ENCODE measurements around the gene COX6A2.

COX6A2 gene

DNA sequence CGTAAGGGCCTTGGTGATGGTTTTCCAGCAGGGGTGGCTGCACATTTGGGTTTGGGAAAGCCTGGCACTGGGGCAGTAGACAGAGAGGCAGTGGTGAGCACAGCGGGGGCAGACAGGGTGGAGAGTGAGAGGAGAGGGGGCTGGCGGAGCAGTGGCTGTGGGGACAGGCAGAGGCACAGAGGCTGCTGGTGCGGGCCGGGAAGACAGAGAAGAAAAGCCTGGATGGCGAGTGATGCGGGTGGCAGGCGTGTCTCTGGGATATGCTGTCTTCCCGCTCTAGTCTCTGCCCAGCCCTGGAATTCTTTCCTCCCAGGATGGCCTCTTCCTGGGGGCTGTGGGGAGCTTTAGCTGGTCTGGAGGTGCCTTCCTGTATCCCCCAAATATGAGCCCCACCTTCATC is 18.1 kb downstream of the COX6A2 start:
- DNase-seq (ENCODE audit: low read depth): no peak

DNA sequence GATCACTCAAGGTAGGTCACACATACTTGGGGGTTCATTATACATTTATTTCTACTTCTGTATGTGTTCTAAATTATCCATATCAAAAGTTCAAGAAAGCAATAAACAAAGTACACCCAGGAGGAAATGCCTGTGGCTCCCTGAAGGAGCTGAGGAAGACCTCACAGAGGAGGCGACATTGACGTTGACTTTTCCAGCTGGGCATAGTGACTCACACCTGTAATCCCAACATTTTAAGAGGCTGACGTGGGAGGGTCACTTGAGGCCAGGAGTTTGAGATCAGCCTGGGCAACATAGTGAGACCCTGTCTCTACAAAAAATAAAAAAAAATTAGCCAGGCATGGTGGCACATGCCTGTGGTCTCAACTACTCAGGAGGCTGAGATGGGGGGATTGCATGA is 18.7 kb downstream of the COX6A2 start:
- DNase-seq (ENCODE audit: low read depth): no peak

DNA sequence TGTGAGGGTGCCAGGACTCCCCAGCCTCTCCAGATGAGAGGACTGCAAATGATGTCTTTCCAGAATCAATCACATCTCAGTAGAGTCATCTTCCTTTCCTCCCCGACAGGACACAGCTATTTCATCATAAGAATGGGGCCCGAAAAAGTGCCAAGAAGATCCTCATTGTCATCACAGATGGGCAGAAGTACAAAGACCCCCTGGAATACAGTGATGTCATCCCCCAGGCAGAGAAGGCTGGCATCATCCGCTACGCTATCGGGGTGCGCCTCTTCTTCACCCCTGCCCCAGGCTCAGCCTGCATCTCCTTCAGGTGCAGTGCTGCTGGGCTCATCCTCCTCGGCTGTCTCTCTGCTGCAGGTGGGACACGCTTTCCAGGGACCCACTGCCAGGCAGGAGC is 20.8 kb downstream of the COX6A2 start:
- no peak for DNase-seq (ENCODE audit: low read depth)

DNA sequence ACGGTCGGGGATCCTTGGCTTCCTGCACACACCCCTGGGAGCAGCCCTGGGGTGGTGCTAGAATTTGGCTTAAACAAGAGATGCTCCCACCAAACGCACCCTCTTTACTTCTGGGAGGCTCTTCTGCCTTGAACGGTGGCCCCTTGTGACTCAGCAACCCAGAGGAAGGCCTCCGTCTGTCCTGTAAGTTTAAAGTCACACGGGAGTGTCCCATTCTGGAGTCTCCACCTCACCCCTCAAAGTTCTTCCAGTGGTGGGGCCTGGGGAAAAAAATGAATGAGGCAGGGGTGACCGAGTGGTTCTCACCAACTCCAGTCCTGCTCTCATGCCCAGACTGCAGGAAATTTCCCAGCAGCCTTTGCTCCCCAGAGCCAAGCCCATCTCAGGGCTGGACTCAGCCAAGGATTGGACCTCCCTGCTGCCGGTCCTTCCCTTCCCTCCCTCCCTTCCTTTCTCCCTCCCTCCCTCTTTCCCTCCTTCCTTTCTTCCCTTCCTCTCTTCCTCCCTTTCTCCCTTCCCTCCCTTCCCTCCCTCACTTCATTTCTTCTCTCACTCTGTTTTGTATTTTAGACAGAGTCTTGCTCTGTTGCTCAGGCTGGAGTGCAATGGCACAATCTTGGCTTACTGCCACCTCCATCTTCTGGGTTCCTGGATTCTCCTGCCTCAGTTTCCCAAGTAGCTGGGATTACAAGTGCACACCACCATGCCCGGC is 23.7 kb downstream of the COX6A2 start:
- DNase-seq (ENCODE audit: low read depth): no peak

DNA sequence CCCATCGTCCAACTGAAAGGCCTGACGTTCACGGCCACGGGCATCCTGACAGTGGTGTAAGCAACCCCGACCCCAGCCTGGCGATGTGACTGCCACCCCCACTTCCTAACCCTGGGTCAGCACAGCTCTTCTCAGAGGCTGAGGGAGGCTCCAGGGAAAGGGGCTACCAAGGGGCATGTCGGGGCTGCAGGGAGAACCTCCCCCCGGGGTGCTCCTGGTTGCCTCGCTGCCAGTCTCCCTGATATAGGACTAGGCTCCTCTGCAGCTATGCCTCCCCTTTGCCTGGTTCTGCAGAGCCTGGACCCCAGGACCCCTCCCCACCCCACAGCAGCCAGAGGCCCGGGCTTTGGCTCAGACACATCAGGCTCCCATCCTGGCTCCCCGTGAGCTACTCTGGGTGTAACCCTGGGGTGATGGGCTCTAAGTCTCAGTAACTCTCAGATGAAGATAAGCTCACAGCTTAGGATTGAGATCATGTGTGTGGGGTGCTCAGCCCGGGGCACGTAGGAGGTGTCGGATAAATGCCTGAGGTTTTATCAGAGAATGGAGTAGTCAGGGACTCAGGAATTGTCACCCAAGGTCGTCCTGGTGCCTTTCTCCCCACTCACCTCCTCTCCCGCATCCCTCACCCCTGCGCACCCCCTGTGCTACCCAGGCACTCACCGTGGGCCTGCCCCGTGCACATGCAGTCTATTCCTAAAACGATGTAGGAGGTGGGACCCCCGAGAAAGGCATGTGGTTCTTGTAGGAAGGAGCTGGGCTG is 24.4 kb downstream of the COX6A2 start:
- DNase-seq (ENCODE audit: low read depth): no peak

DNA sequence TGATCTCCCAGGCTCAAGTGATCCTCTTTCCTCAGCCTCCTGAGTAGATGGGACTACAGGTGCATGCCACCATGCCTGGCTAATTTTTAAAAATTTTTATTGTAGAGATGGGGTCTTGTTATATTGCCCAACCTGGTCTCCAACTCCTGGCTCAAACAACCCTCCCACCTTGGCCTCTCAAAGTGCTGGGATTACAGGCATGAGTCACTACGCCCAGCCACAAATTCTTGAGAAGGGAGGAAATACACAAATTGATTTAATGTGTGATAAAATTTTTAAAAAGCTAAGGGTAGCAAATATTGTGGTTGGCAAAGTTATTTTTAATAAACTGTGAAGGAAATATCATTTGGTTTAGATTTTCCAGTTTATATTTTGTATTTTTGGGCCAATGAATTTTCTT is 25.5 kb downstream of the COX6A2 start:
- no peak for DNase-seq (ENCODE audit: low read depth)

DNA sequence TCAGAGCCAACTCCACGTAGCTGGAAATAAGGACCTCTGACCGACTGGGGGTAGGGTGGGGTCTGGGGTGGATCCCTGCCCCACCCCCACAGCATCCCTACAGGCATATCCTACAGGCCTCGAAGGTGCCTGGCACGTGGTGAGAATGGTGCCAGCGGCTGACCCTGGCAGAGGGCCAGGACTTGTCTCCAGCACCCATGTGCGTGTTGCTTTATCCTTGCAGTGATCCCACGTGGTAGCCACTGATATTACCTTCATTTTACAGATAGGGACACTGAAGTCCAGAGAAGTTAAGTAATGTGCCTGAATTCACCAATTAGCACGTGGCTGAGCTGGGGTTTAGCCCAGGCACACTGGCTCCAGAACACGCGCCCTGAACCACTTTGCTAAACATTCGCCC is 26.7 kb downstream of the COX6A2 start:
- no peak for DNase-seq (ENCODE audit: low read depth)

DNA sequence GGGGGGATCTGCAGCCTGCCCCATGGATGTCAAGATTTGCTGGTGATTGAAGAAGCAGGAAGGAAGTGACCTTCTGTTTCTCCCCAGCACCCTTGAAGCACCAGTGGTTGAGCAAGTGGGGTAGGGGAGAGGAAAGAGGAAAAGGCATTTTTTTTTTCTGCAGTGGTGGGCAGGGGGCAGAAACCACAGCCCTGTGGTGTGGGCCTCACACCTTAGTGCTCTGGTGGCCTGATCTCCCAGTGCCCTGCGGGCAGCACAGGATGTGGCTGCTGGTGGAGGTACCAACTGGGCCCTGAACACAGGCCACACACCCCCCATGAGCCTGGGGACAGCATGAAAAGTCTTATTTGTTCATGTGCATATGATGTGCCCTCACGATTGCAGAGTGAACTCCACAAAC is 28.0 kb downstream of the COX6A2 start:
- no peak for DNase-seq (ENCODE audit: low read depth)

DNA sequence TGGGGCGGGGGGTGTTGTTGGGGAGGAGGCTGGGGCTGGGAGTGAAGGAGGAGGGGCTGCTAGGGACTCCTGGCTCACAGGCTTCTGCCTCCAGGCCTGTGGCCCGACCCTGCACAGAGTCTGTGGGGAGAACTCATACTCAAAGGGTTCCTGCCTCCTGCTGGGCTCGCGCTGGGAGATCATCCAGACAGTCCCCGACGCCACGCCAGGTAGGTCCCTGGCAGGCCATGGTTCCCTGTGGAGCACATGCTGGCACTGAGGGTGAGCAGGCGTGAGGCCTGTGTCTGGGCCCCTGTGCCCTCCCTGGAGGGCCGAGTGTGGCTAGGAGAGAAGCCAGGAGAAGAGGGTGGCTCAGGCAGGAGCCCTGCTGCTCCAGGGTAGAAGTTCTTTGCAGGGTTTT is 30.5 kb downstream of the COX6A2 start:
- DNase-seq (ENCODE audit: low read depth): no peak

DNA sequence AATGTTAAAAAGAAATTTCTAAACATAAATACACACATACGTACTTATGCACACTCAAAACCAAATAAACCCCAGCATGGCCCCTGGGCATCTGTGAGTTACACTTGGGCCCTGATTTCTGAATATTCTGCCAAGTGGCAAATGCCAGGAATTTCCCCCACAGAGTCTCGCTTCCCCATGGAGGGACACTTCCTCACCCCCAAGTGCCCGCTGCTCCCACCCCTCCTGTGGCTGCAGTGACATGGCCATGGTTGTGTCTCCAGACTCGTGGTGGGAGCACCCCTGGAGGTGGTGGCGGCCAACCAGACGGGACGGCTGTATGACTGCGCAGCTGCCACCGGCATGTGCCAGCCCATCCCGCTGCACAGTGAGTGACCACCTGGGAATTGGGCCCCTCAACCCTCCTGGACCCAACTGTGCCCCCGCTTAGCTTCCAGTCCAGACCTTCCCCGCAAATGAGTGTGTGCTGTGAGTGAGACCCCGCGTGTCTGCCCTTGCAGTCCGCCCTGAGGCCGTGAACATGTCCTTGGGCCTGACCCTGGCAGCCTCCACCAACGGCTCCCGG is 31.0 kb downstream of the COX6A2 start:
- no peak for DNase-seq (ENCODE audit: low read depth)

DNA sequence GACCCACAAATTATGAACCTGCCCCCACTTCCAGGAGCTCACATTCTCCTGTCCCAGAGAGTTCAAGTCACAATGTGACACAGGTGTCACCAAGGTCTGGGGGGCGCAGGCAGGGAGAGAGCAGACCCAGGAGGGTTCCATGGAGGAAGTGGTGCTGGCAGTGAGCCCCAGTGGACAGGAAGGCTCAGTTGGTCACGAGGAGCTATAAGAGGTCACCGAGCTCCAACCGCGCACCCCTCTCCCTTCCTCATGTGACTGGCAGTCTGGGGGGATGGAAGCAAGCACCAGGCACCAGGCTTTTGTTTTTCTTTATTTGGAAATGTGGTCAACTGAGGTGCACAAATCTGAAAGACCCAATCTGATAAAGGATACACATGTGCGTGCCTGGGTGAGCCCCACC is 32.5 kb downstream of the COX6A2 start:
- no peak for DNase-seq (ENCODE audit: low read depth)

DNA sequence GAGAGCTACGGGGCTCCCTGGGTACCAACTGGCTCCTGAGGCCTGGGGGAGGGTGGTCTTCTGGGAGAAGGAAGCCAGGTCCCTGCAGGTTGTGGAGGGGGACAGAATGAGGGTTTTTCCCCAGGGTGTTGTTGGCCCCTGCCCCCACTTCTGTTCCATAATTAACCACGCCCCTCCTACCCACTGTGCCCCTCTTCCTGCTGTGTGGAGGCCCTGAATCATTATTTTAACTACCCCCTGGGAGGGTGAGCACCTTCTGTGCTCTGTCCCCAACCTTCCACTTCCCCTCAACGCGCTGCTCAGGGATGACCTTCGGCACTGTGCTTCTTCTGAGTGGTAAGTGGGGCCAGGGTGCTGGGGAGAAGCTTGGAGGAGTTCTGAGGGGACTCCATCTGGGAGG is 35.1 kb downstream of the COX6A2 start, which contains the start of gene ITGAD:
Gene ITGAD (plus strand): TSS at position 280 of the 400 bp plus-strand sequence. CDS start 26 bp downstream, at position 306.
- DNase-seq (ENCODE audit: low read depth): no peak

DNA sequence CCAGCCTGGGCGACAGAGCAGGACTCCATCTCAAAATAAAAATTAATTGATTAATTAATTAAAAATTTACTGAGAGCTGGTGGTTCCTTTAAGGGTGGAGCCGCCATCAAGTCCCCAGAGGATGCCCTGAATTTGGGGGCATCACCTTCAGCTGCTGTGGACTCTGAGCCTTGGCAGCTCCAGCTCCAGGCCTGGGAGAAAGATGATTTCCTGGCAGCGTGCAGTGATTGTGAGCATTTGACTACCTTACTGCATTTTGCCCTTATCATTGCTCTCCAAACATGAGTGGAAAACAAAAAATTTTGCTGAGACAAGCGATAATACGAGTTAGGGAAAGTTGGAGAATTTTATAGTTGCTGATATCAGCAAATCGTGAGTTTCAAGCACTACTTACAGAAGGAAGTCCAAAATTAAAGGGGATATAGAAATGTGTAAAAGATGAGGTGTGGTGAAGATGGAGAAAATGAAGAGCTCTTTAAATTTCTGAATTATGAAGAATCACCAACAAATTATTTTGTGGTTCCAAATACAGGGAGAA is 37.6 kb downstream of the COX6A2 start:
- no peak for DNase-seq (ENCODE audit: low read depth)

DNA sequence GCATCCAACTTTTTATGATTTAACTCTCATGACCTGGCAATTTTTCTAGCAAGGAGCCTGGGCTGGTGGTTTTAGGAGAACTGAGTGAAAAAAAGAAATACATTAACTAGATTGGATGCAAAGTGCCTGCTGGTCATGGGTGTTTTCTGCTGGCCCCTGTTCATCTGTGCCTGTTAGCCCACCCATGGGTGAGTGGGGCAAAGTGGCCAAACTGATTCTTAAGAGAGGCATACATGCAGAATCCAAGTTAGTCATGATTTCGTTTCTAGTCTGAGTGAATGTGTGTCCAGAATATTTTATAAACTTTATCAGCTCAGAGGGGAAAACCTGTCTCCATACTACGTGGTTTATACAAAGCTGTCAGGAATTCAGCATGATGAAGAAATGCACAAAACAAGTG is 39.6 kb downstream of the COX6A2 start:
- no peak for DNase-seq (ENCODE audit: low read depth)

DNA sequence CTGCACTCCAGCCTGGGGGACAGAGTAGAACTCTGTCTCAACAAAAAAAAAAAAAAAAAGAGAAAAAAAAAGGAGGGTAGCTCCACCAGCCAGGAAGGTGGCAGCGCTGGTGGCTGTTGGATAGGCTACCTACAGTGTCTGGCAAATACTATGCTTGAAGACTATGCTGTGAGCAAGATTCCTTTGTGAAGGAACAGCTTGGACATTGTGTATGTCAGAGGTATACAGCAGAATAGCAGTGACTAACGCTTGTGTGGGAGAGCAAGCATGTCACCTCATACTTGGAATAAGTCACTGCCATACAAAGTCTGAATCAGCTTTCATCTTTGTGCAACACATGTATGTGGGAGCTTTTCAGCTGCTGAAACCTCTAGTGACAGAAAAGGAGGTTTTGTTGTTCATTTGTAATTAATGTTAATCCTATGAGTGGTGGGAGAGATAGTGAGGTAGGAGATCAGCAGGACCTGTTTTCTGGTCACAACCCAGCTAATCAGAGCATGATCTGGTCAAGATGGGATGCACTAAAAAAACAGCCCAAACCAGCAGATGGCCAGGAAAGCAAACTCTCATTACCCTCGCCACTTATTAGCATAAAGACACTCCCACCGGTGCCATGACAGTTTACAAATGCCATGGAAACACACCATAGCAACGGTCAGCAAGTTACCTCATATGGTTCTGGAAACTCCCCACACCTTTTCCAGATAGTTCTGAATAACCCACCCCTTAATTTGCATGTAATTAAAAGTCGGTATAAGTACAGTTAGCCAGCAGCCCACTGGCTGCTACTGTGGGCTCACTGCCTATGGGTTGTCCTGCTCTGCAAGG is 41.8 kb downstream of the COX6A2 start:
- no peak for DNase-seq (ENCODE audit: low read depth)

DNA sequence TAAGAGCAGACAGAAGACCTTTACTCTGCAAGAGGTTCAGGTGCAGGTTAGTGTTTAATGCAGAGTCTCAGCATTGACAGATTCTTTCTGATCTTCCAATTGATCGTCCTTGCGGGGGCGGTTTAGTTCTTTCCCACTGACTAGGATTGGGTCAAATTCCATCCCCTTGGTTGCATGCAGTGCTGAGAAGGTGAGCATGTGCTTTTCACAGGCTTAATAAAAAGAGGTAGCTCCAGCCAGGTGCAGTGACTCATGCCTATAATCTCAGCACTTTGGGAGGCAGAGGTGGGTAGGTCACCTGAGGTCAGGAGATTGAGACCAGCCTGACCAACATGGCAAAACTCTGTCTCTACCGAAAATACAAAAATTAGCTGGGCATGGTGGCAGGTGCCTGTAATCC is 42.5 kb downstream of the COX6A2 start:
- DNase-seq (ENCODE audit: low read depth): no peak

DNA sequence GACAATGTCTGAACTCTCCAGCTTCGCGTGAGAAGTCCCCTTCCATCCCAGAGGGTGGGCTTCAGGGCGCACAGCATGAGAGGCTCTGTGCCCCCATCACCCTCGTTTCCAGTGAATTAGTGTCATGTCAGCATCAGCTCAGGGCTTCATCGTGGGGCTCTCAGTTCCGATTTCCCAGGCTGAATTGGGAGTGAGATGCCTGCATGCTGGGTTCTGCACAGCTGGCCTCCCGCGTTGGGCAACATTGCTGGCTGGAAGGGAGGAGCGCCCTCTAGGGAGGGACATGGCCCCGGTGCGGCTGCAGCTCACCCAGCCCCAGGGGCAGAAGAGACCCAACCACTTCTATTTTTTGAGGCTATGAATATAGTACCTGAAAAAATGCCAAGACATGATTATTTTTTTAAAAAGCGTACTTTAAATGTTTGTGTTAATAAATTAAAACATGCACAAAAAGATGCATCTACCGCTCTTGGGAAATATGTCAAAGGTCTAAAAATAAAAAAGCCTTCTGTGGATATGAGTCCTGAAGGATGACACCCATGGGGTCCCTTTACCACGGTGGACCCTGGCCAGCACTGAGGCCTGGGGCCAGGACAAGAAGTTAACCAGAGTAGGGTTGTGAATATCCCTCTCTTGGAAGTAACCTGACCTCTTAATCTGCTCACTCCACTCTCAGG is 45.5 kb downstream of the COX6A2 start:
- peak; percentile 40 for DNase-seq (ENCODE audit: low read depth)

DNA sequence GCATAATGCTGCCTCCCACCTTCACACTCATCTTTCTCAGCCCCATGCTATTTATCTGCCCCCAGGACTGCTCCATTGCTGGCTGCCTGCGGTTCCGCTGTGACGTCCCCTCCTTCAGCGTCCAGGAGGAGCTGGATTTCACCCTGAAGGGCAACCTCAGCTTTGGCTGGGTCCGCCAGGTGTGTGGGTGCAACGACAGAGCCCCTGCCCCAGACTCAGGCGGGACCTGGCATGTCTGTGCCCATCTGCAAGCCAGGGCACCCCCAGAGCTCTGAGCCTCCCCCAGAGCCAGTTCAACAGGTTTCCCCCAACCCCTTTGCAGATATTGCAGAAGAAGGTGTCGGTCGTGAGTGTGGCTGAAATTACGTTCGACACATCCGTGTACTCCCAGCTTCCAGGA is 48.0 kb downstream of the COX6A2 start:
- no peak for DNase-seq (ENCODE audit: low read depth)
